ENCODE measurements around the gene HRCT1.

DNA sequence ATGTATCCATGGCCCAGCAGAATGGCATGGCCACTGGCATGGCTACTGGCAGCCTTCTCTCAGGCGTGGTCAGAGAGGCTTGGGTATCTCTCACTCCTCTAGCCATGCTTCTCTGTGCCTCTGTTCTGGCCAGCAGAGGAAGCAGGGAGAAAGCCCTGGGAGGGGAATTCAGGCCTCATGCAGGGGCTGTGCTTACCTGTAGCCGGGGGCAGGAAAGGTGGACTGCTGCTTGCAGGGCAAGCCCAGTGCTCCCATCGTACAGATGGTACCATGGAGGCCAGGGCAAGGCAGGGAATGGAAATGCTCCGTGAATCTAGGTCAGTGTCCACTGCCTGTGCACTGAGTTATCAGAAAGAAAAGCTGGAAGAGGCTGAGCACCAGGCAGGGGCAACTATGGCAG, 38.5 kb upstream of the HRCT1 start:
- no peak for TF ChIP-seq EZH2 (IDR thresholded peaks at IDR 0.05; ENCODE audit: borderline replicate concordance, low read depth, low read length, severe bottlenecking)
- no peak for TF ChIP-seq CTCF (IDR thresholded peaks at IDR 0.05; ENCODE audit: borderline replicate concordance, extremely low read depth, low read length, poor library complexity, severe bottlenecking)
